DLD1 (cell line): Measurements from ENCODE around the gene TTC39C.
"Not testable (repeated sequence)": the region's sequence is repeated elsewhere in the genome, so short reads cannot be mapped to it uniquely, and the experiment has no call there.

Experiments
- in situ Hi-C: cut with HindIII; loops from 2 replicates; pipeline ENCODE4 v1.10.0; 2017; ENCODE audit warnings: low sequenced_read_pairs

TTC39C gene

DNA sequence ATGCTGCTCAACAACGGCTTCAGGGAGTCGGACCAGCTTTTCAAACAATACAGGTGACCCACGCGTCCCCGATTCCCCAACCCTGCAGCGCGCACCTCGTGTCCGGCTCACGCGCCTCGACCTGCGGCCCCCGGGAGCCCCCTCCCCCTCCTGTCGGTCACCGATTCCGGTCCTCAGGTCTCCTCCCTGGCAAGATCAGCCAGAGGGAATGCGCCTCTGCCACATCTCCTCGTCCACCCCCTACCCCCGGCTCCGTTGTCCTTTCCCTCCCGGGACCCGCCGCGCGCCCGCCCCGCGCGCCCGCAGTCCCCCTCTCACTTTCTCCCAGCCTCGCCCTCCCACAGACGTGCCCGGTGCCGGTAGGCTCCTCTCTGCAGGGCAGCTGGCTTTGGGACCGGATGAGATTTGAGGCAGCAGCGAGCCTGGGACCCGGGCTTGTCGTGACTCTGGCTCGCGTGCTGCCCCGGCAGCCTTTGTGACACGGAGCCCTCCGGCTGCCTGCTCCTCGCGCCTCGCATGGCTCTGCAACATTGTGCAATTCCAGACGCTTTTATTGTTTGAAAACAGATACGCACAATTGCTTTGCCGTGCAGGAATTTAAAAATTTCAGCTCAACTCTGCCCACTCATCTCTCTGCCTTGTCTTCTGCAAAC is 558 bp downstream of the TTC39C start:
- in situ Hi-C loops = no loop called here

DNA sequence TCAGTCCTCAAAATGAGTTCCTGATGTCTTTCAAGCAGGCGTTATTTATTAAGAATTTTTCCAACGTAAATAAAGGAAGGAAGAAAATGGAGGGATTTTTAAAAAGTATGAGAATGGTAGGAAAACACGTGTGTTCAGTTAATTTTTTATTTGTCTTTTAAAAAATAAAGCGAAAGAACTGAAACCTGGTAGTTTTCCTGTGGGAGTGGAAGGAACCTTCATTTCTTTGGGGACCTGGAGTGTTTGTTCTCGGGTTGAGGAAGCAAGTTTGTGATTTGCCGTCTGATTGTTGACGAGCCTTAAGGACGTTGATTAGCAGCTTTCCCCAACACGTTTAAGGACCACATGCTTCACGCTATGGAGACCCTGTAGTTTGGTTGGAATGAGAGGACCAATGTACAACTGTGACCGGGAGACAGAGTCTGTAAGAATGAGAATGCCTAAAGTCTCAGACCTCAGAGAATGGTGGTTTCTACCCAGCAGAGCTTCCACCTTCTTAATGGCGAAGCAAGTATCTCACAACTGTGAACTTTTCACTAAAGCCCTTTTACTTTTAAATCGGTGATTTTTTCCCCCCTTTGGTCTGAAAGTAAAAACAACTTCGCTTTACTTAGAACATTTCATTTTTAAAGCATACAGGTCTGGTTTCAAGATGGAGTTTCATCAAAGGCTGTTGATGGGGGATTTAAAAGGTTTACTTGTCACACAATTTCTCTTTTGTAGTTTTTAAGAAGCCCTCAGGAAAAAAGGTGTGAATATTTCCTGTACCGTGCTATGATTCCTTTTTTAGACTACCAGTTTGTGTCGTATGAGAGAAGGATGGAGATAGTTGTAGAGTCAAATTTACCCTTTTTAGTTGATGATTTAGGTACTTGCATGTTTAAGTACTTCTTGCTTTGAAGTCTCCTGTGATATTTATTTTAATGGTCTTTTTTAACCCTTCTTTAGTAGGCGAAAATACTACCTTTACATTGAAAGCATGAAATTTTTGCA is 1.4 kb downstream of the TTC39C start:
- in situ Hi-C loops = no loop called here

DNA sequence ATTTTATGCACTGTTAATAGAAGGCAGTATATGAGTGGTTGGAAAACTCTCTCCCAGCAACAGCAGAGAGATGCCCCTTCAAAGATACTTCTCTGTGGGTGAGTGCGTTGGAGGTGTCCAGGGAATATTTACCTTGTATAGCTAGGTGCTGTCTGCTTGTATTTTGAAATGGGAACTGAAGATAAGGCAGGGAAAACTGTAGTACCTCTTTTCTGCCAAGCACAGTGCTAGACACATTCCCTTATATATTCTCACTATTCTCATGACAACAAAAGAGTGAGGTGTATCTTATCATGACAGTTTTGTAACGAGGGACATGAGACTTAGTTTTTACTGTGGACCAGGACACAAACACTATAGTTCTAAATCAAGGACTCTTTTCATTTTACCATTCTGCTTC is 2.1 kb downstream of the TTC39C start:
- in situ Hi-C loops = no loop called here

DNA sequence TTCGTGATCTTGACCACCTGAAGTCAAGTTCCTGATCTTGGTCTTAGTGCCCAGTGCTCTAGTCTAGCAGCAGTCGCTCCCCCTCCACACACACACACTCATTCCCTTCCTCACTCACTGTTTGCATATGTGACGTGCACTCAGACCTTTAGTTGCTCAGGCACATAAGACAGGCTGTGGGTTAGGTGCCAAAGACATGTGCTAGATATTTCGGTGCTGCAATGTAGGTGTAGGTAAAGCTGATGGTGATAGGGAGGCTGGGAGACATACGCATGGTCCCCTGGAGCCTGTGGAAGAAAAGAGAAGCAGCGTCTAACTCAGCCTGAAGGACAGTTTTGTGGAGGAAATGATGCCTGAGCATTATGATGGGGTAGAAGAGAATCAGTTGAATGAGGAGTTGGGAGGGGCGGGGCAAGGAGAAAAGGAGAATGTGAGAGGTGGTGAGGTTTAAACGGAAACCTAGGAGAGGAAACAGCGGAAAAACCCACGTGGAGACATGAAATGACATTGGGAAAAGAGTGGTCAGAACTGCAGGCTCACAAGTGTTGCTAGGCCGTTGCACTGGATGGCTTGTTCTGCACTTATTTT is 3.8 kb downstream of the TTC39C start:
- in situ Hi-C loops = no loop called here

DNA sequence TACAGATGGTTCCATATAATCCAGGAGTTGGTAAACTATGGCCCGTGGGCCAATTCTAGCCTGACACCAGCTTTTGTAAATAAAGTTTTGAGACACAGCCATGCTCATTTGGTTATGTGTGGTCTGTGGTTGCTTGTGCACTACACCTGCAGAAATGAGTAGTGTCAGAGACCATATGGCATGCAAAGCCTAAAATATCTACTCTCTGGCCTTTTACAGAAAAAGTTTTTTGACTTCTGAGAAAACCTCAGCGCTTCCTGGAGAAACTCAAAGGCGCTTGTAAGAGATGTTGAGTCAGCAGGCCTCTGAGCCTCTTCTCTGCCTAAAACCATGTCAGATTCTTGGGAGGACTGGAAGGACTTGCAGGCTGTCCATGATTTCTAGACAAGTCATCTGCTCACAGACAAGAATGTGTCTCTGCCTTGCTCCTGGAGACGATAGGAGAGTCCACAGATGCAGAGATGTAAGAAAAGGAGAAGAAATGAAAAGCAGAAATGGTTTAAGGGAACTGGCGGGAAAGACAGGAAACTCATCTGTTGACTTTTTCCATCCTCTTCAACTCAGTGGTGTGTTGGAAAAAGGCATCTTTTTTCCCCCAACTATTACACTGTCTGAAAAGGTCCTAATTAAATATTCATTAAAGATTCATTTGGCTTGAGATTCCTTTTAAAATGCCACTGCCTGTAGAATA is 5.2 kb downstream of the TTC39C start:
- in situ Hi-C loops = no loop called here

DNA sequence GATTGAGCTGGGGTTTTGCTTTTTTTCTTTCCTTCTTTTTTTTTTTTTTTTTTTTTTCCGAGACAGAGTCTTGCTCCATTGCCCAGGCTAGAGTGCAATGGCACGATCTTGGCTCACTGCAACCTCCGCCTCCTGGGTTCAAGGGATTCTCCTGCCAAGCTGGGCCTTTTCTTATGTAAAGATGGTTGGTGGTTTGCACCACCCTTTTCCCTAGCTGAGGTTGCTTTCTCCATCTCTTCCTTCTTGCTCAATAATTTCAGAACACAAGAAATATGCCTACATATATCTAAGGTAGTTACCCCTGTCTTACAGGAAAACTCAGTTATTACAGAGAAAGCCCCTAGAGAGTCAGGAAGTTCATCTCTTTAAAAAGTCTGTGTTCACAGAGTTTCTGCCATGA is 7.0 kb downstream of the TTC39C start:
- in situ Hi-C loops = no loop called here

DNA sequence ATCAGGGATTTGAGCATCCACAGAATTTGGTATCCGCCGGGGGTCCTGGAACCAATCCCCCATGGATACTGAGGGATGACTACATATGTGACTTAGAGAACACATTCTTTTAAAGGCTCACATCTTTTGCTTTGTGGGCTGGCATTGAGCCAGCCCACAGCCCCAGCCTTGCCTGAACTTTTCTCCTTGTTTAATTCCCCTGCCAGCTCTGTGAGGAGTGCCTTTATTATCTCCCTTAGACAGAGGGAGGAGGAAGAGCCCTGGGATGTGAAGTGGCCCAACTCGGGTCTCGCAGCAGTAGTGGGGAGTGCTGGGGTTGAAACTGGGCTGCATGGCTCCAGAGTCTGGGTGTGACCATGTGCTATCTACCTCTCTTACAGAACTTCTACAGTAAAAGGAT is 7.6 kb downstream of the TTC39C start:
- in situ Hi-C loops = no loop called here

DNA sequence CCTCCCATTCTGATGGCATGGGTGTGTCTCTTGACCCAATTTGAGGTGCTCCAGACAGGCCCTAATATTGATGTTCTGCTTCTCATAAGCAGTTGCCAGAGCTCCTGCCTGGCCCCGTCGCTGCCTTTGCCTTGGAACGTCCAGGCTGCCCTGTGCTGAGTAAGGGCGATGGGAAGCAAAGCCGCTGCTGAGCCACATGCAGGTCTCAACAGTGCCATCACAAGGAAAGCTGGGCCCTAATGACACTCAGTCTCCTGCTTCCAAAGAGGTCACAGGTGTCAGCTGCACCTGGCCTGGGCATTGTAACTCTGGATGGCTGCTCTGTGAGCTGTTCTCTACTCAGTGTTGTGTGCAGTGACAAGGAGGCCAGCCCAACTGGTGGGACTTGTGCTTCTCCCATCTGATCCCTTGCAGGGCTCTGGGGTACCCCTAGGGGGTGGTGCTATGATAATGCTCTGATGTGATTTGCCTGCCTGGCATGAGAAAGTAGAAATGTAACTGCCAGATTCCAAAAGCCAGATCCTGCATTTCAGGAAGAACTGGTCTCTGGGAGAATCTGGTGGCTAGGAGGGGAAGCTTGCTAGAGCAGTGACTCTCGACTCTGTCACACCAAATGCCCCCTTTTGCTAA is 8.7 kb downstream of the TTC39C start:
- in situ Hi-C loops = no loop called here

DNA sequence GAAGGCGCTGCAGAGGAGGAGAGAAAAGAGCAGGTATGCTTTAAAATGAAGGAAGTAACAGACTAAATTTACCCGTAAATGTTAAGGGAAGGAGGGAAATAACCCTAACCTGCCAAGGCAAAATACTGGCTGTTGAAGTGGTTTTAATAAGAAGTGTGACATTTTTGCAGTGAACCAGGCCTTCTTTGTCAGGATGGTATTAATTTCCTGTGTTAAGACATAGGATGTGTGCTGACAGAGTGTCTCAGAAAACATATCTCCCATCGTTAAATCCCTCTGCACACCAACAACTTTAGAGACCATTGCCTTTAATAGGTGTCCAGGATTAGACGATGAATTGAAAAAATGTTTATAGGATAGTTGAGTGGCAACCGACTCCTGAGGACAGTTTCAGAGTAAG is 9.9 kb downstream of the TTC39C start:
- in situ Hi-C loops = no loop called here

DNA sequence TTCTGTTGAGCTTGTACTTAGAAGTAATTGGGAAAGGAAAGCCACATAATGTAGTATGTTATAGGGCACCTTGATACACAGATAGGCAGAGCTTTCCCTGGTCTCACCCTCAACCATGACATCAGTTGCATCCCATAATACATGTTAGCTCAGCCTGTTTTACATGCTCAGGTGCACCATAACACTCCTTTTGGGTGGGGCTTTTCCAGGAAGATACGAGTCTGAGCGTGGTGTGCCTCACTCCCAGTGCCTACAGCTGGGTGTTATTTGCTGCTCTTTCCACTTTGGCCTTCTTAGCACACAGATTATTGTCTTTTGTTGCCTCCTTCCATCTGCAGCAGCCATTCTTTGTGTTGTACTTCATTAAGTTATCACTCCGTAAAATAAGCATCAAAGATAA is 11.9 kb downstream of the TTC39C start:
- in situ Hi-C loops = no loop called here

DNA sequence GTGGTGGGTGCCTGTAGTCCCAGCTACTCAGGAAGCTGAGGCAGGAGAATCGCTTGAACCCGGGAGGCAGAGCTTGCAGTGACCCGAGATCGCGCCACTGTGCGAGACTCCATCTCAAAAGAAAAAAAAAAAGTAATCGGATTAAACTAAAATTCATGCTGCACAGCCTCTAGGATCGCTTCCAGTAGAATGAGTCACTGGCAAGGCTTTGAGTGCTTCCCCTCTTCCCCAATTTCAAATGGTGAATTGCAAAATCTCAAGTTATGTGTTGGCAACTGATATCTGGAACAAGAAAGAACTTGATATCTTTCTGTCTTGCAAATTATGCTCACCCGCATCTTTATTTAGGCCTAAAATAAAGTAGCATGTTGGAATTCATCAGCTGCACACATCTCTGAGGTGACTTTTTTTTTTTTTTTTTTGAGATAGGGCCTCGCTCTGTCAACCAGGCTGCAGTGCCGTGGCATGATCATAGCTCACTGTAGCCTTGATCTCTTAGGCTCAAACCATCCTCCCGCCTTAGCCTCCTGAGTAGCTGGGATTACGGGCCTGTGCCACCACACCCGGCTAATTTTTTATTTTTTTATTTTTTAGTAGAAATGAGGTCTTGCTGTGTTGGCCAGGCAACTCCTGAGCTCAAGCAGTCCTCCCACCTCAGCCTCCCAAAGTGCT is 12.7 kb downstream of the TTC39C start:
- in situ Hi-C loops = no loop called here

DNA sequence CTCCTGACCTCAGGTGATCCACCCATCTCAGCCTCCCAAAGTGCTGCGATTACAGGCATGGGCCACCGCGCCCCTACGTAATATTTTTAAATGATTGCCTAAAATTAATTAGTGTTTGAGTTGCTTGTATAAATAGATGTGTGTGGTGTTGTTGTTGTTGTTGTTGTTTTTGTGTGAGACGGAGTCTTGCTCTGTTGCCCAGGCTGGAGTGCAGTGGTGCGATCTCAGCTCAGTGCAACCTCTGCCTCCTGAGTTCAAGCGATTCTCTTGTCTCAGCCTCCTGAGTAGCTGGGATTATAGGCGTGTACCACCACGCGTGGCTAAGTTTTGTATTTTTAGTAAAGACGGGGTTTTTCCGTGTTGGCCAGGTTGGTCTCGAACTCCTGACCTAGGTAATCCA is 14.4 kb downstream of the TTC39C start:
- in situ Hi-C loops = not testable (repeated sequence)

DNA sequence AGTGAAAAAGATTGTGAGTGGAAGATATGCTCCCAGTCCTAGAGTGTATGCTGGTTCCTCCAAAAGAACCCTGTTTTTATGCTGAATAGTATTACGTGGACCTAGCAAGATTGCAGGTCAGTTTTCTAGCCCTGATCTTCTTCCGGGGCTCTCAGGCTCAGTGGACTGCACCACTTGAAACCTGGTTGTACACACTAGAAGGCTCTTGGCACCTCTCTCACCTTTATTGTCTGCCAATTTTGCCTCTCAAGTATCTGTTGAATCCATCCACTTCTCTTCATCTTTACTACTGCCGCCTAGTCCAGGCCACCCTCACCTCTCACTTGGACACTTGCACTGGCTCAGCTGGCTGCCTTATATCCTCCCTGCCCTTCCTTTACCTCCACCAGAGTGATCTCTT is 16.8 kb downstream of the TTC39C start:
- in situ Hi-C loops = no loop called here

DNA sequence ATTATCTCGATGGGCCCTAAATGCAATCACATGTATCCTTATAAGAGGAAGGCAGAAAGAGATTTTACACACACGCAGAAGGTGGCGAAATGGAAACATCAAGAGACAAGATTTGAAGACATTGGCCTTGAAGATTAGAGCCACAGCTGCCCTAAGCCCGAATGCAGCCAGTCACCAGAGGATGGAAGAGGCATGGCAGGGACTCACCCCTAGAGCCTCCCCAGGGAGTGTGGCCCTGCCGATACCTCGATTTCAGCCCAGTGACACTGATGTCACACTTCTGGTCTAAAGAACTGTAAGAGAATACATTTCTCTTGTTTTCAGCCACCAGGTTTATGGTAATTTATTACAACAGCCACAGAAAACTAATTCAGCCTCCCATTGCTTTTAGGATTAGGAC is 17.4 kb downstream of the TTC39C start:
- in situ Hi-C loops = no loop called here

DNA sequence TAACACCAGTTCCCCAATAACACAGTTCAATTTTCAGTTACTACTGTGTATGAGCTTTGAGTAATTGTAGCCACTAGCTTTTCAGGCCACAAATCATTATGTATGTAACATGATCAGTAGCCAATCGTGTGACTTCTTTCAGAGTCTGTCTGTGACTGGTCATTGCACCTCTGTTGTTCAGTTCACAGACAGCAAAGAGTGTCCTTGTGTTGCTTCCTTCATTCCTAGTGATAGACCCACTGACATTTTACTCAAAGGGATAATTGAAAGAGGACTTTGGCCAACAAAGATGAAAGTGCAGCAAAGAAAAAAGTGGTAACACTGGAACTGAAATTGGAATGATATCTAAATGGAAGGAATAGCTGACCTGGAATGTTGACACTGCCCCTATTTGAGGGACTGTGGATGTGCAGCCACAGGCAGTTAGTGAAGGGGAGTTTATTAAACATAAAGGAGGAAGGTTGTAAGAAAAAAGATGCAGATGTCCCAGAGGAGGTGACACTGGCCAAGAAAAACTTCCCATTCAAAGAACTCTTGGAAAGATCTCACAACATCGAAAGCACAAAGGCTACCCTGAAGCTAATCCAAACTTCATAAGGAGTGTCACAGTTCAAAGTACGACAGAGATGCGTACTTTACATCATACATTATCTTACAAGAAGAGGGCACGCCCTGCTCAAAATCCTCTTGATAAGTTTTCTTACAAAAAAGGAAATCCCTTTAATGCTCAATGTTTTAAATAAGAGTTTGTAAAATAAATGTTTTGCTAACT is 19.3 kb downstream of the TTC39C start:
- in situ Hi-C loops = no loop called here

DNA sequence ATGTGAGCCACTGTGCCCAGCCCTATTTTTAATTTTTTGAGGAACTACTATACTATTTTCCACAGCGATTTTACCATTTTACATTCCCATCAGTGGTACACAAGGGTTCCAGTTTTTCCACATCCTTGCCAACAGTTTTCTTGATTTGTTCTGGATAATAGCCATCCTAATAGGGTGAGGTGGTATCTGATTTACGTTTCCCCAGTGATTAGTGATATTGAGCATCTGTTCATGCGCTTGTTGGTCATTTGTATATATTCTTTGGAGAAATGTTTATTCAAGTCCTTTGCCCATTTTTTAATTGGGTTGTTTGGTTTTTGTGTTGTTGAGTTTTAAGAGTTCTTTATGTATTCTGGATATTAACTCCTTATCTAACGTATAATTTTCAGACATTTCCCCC is 20.8 kb downstream of the TTC39C start:
- in situ Hi-C loops = no loop called here

DNA sequence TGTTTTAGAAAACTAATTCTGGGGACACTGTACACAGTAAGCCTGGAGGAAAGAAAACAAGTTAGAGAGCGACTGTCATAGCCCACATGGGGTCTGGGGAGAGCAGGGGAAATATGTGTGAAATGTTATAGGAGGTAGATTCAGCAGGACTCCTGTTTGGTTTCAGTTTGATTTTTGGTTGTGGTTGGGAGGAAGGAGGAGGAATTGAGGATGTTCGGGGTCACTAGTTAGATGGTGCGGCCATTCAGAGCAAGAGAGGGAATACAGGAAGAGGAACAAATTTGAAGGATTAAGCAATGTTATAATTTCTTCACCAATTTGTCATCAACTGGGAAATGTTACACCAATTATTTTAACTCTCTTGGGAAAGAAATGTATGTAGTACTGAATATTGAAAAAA is 25.1 kb downstream of the TTC39C start:
- in situ Hi-C loops = no loop called here

DNA sequence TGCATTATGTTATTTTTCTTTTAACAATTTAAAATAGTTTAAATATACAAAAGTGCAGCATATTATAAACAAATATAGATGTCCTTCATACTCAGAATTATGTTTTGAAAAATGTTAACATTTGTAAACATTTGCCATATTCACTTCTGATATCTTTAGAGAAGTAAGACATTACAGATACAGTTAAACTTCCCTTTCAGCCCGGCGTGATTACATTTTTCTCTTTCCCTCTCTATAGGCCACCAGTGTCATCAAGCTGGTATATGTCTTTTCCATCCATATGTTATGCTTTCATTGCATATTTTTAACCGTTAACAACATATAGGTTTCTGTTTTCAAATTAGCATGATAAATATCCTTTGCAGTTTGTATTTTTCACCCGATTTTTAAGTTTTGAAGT is 27.1 kb downstream of the TTC39C start:
- in situ Hi-C loops = no loop called here

DNA sequence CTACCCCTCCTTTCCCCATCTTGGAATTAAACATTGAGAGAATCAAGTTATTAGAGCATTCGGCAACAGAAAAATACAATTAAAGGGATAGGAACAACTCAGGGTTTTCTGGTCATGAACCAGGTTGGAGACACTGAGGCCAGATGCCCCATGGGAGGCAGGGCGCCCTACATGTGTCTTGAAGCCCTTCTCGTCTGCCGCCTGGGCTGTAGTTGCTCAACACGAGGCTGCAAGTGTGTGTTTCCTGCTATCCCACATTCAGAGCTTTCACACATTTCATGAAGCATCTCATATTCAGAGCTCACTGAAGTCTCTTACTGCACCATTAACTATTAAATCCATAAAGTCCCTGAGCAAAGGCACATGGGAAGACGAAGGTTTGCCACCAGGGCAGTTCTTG is 28.8 kb downstream of the TTC39C start:
- in situ Hi-C loops = no loop called here

DNA sequence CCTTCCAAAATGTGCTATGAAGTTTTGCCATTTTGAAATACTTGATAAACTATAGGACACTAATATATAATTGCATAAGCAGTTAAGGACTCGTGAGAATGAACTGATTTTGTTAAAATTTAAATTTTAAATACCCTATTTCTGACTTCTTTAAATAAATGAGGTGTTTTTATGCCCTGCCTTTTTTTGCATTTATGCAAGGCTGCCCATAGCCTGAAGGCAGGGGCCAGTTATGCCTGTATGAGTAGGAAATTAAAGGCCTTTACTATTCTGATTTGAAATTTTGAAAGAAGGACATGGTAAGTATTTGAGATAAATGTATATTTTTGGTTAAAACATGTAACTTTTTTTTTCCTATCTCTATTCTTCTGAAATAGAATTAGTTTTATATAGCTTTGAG is 33.7 kb downstream of the TTC39C start:
- in situ Hi-C loops = no loop called here
